Measurements from ENCODE around the gene KNSTRN.
A peak's percentile ranks its signal among the peaks of the same experiment; 100 is the strongest.

The KNSTRN gene

GRCh38 chr15:40372981-40373380, 9.5 kb upstream of the KNSTRN start:
- Histone ChIP-seq H3K79me2 (ENCODE audit: low read length) (no peaks in the 10 kb centered on the region), H3K4me1 (ENCODE audit: low read length) (peaks cover 20% of the 10 kb centered on the region), H3K27me3 (ENCODE audit: low read depth, low read length) (peaks cover 10% of the 10 kb centered on the region; the same call in 1 of the 2 replicates), H3K27ac (ENCODE audit: low read length) (no peak overlapping the region), H3K36me3 (replicated peaks; ENCODE audit: low read depth, low read length) (no peaks in the 10 kb centered on the region), H4K20me1 (ENCODE audit: insufficient read depth, low read length) (no peaks in the 10 kb centered on the region), H3K4me2 (ENCODE audit: low read length) (peak overlapping the region; percentile 9; the same call in 1 of the 2 replicates), H2AFZ (ENCODE audit: low read depth, low read length) (no peak overlapping the region), H3K4me3 (ENCODE audit: low read length) (no peak overlapping the region), H3K9ac (ENCODE audit: low read length) (no peak overlapping the region), H3K9me3 (ENCODE audit: insufficient read depth, low read length) (no peaks in the 10 kb centered on the region)
- TF ChIP-seq EZH2phosphoT487 (IDR thresholded peaks at IDR 0.05; ENCODE audit: low read depth) (no peak), CTCF (IDR thresholded peaks at IDR 0.05; ENCODE audit: low read depth, low read length) (no peak)

GRCh38 chr15:40377606-40378005, 4.9 kb upstream of the KNSTRN start:
- Histone ChIP-seq H2AFZ (ENCODE audit: low read depth, low read length) (no peak overlapping the region), H3K36me3 (replicated peaks; ENCODE audit: low read depth, low read length) (no peaks in the 10 kb centered on the region), H3K4me1 (ENCODE audit: low read length) (peaks cover 12% of the 10 kb centered on the region), H3K79me2 (ENCODE audit: low read length) (no peaks in the 10 kb centered on the region), H3K4me2 (ENCODE audit: low read length) (no peak overlapping the region), H3K9ac (ENCODE audit: low read length) (no peak overlapping the region), H3K9me3 (ENCODE audit: insufficient read depth, low read length) (no peaks in the 10 kb centered on the region), H3K27me3 (ENCODE audit: low read depth, low read length) (no peaks in the 10 kb centered on the region), H3K27ac (ENCODE audit: low read length) (no peak overlapping the region), H3K4me3 (ENCODE audit: low read length) (no peak overlapping the region), H4K20me1 (ENCODE audit: insufficient read depth, low read length) (no peaks in the 10 kb centered on the region)
- no peak for TF ChIP-seq EZH2phosphoT487 (IDR thresholded peaks at IDR 0.05; ENCODE audit: low read depth)
- no peak for TF ChIP-seq CTCF (IDR thresholded peaks at IDR 0.05; ENCODE audit: low read depth, low read length)

GRCh38 chr15:40379374-40379773, 3.1 kb upstream of the KNSTRN start:
- H3K27ac ChIP-seq (ENCODE audit: low read length), result no peak overlapping the region

GRCh38 chr15:40379853-40380252, 2.7 kb upstream of the KNSTRN start:
- Histone ChIP-seq H3K79me2 (ENCODE audit: low read length) (peaks cover 21% of the 10 kb centered on the region), H3K4me2 (ENCODE audit: low read length) (no peak overlapping the region), H2AFZ (ENCODE audit: low read depth, low read length) (peak overlapping the region; percentile 12; the same call in 1 of the 2 replicates), H3K4me1 (ENCODE audit: low read length) (peaks cover 8% of the 10 kb centered on the region; the same call in 1 of the 2 replicates), H3K4me3 (ENCODE audit: low read length) (no peak overlapping the region), H3K36me3 (replicated peaks; ENCODE audit: low read depth, low read length) (peaks cover 9% of the 10 kb centered on the region), H3K9me3 (ENCODE audit: insufficient read depth, low read length) (no peaks in the 10 kb centered on the region), H3K27me3 (ENCODE audit: low read depth, low read length) (no peaks in the 10 kb centered on the region), H4K20me1 (ENCODE audit: insufficient read depth, low read length) (no peaks in the 10 kb centered on the region), H3K9ac (ENCODE audit: low read length) (no peak overlapping the region), H3K27ac (ENCODE audit: low read length) (no peak overlapping the region)
- TF ChIP-seq EZH2phosphoT487 (IDR thresholded peaks at IDR 0.05; ENCODE audit: low read depth) (no peak), CTCF (IDR thresholded peaks at IDR 0.05; ENCODE audit: low read depth, low read length) (no peak)

More at GRCh38 chr15:40379374-40379773, 3.1 kb upstream of the KNSTRN start:
- Histone ChIP-seq H3K36me3 (replicated peaks; ENCODE audit: low read depth, low read length) (peaks cover 5% of the 10 kb centered on the region), H3K4me3 (ENCODE audit: low read length) (no peak overlapping the region), H3K4me1 (ENCODE audit: low read length) (peaks cover 8% of the 10 kb centered on the region; the same call in 1 of the 2 replicates), H3K79me2 (ENCODE audit: low read length) (peaks cover 16% of the 10 kb centered on the region), H3K27me3 (ENCODE audit: low read depth, low read length) (no peaks in the 10 kb centered on the region), H3K9ac (ENCODE audit: low read length) (no peak overlapping the region), H2AFZ (ENCODE audit: low read depth, low read length) (no peak overlapping the region), H4K20me1 (ENCODE audit: insufficient read depth, low read length) (no peaks in the 10 kb centered on the region), H3K4me2 (ENCODE audit: low read length) (no peak overlapping the region), H3K9me3 (ENCODE audit: insufficient read depth, low read length) (no peaks in the 10 kb centered on the region)
- TF ChIP-seq EZH2phosphoT487 (IDR thresholded peaks at IDR 0.05; ENCODE audit: low read depth), result no peak
- no peak for TF ChIP-seq CTCF (IDR thresholded peaks at IDR 0.05; ENCODE audit: low read depth, low read length)

Data from OCI-LY3 (cell line).